Mucosa of stomach (tissue), 1 donor: ENCODE data around the gene PXYLP1.
"Not testable (repeated sequence)": the region's sequence is repeated elsewhere in the genome, so short reads cannot be mapped to it uniquely, and the experiment has no call there.

Experiments
- H3K27me3 ChIP-seq: one replicate; pipeline ENCODE4 v1.7.0; 2013; ENCODE audit warnings: mild to moderate bottlenecking, low read length; ENCODE audit not compliant: control insufficient read depth, insufficient read depth
- H3K36me3 ChIP-seq: one replicate; pipeline ENCODE4 v1.7.0; 2013; ENCODE audit warnings: low read length; ENCODE audit not compliant: control insufficient read depth, insufficient read depth
- H3K4me1 ChIP-seq: one replicate; pipeline ENCODE4 v1.7.0; 2013; ENCODE audit warnings: mild to moderate bottlenecking, low read length; ENCODE audit not compliant: control insufficient read depth, insufficient read depth
- H3K4me3 ChIP-seq: one replicate; pipeline ENCODE4 v1.7.0; 2013; ENCODE audit warnings: low read length
- H3K9ac ChIP-seq: one replicate; pipeline ENCODE4 v1.7.0; 2013; ENCODE audit warnings: mild to moderate bottlenecking, low read length, moderate library complexity
- H3K9me3 ChIP-seq: one replicate; pipeline ENCODE4 v1.7.0; 2013; ENCODE audit warnings: mild to moderate bottlenecking, low read length, moderate library complexity; ENCODE audit not compliant: control insufficient read depth
- donor health status: Pancreatic carcinoma.

The PXYLP1 gene

GRCh38 chr3:141231101-141231951 is at the start of gene PXYLP1:
PXYLP1 (plus strand) TSS chr3:141231825; CDS start chr3:141260176, 28,351 bp downstream.
- no peaks in the 10 kb centered on the region for H3K9me3 ChIP-seq
- H3K4me1 ChIP-seq, result peaks cover 15% of the 10 kb centered on the region
- no peaks in the 10 kb centered on the region for H3K27me3 ChIP-seq
- peak within 1 kb of the TSS; percentile 38 for H3K4me3 ChIP-seq
- H3K9ac ChIP-seq, result peak within 1 kb of the TSS; percentile 71
- no peaks in the 10 kb centered on the region for H3K36me3 ChIP-seq

GRCh38 chr3:141183606-141184005 is 48.0 kb upstream of the PXYLP1 start:
- no peaks in the 10 kb centered on the region for H3K9me3 ChIP-seq
- H3K9ac ChIP-seq, result no peak overlapping the region
- no peaks in the 10 kb centered on the region for H3K36me3 ChIP-seq
- H3K4me3 ChIP-seq, result no peak overlapping the region
- no peaks in the 10 kb centered on the region for H3K27me3 ChIP-seq
- no peaks in the 10 kb centered on the region for H3K4me1 ChIP-seq

GRCh38 chr3:141184430-141184829 is 47.2 kb upstream of the PXYLP1 start:
- H3K9me3 ChIP-seq, result no peaks in the 10 kb centered on the region
- no peaks in the 10 kb centered on the region for H3K27me3 ChIP-seq
- no peak overlapping the region for H3K9ac ChIP-seq
- no peak overlapping the region for H3K4me3 ChIP-seq
- no peaks in the 10 kb centered on the region for H3K4me1 ChIP-seq
- no peaks in the 10 kb centered on the region for H3K36me3 ChIP-seq

- no peak overlapping the region for H3K9ac ChIP-seq
- no peaks in the 10 kb centered on the region for H3K4me1 ChIP-seq
- no peaks in the 10 kb centered on the region for H3K36me3 ChIP-seq
- H3K27me3 ChIP-seq, result peaks cover 12% of the 10 kb centered on the region
- H3K9me3 ChIP-seq, result no peaks in the 10 kb centered on the region
- no peak overlapping the region for H3K4me3 ChIP-seq
Observed at GRCh38 chr3:141191097-141191749, 40.4 kb upstream of the PXYLP1 start.

GRCh38 chr3:141192345-141192744 is 39.3 kb upstream of the PXYLP1 start:
- Histone ChIP-seq H3K27me3 (peaks cover 12% of the 10 kb centered on the region), H3K36me3 (no peaks in the 10 kb centered on the region), H3K9ac (no peak overlapping the region), H3K4me1 (no peaks in the 10 kb centered on the region), H3K4me3 (no peak overlapping the region), H3K9me3 (no peaks in the 10 kb centered on the region)

- no peaks in the 10 kb centered on the region for H3K36me3 ChIP-seq
Observed at GRCh38 chr3:141193066-141193830, 38.4 kb upstream of the PXYLP1 start.

GRCh38 chr3:141201122-141201521 is 30.5 kb upstream of the PXYLP1 start:
- H3K4me1 ChIP-seq, result no peaks in the 10 kb centered on the region
- no peaks in the 10 kb centered on the region for H3K36me3 ChIP-seq
- no peak overlapping the region for H3K9ac ChIP-seq
- no peaks in the 10 kb centered on the region for H3K9me3 ChIP-seq
- no peak overlapping the region for H3K4me3 ChIP-seq
- H3K27me3 ChIP-seq, result no peaks in the 10 kb centered on the region

More at GRCh38 chr3:141193066-141193830, 38.4 kb upstream of the PXYLP1 start:
- H3K4me1 ChIP-seq, result no peaks in the 10 kb centered on the region
- peaks cover 12% of the 10 kb centered on the region for H3K27me3 ChIP-seq
- no peak overlapping the region for H3K9ac ChIP-seq
- no peak overlapping the region for H3K4me3 ChIP-seq
- H3K9me3 ChIP-seq, result no peaks in the 10 kb centered on the region

GRCh38 chr3:141202682-141203081 is 28.9 kb upstream of the PXYLP1 start:
- Histone ChIP-seq H3K4me1 (no peaks in the 10 kb centered on the region), H3K36me3 (no peaks in the 10 kb centered on the region), H3K9ac (no peak overlapping the region), H3K27me3 (no peaks in the 10 kb centered on the region), H3K4me3 (no peak overlapping the region), H3K9me3 (no peaks in the 10 kb centered on the region)

- H3K36me3 ChIP-seq, result no peaks in the 10 kb centered on the region
- H3K4me3 ChIP-seq, result no peak overlapping the region
- H3K9me3 ChIP-seq, result no peaks in the 10 kb centered on the region
- no peak overlapping the region for H3K9ac ChIP-seq
- H3K27me3 ChIP-seq, result no peaks in the 10 kb centered on the region
- no peaks in the 10 kb centered on the region for H3K4me1 ChIP-seq
Observed at GRCh38 chr3:141203866-141204265, 27.8 kb upstream of the PXYLP1 start.

- Histone ChIP-seq H3K9me3 (no peaks in the 10 kb centered on the region), H3K27me3 (no peaks in the 10 kb centered on the region), H3K9ac (no peak overlapping the region), H3K4me3 (no peak overlapping the region), H3K4me1 (no peaks in the 10 kb centered on the region), H3K36me3 (no peaks in the 10 kb centered on the region)
Observed at GRCh38 chr3:141204343-141204742, 27.3 kb upstream of the PXYLP1 start.

- H3K4me3 ChIP-seq, H3K9me3 ChIP-seq, H3K9ac ChIP-seq, H3K36me3 ChIP-seq, H3K27me3 ChIP-seq, H3K4me1 ChIP-seq: not testable (repeated sequence)
Observed at GRCh38 chr3:141211306-141211705, 20.3 kb upstream of the PXYLP1 start.

- Histone ChIP-seq H3K9me3 (no peaks in the 10 kb centered on the region), H3K27me3 (no peaks in the 10 kb centered on the region), H3K9ac (no peak overlapping the region), H3K4me1 (no peaks in the 10 kb centered on the region), H3K36me3 (no peaks in the 10 kb centered on the region), H3K4me3 (no peak overlapping the region)
Observed at GRCh38 chr3:141212101-141212500, 19.5 kb upstream of the PXYLP1 start.
